ENCODE results near the gene OSMR. TPM values are rescaled to one million over a fixed set of nuclear protein-coding genes. Genes with fewer than 3 reads are reported as not detected.

Gene OSMR
- total and polyA plus RNA-seq, 5 experiments from 2014 or later: 0.13 to 0.18 TPM; not detected in 3

- ATAC-seq: no peak
- no peaks in the 10 kb centered on the region for H3K4me1 Mint-ChIP-seq
- POLR2A ChIA-PET: no interaction called here
Measured at GRCh38 chr5:38888041-38888440, 42.2 kb downstream of the OSMR start.

GRCh38 chr5:38889424-38889823 lies 43.6 kb downstream of the OSMR start:
- ATAC-seq (no peak), DNase-seq (no peak)
- POLR2A ChIA-PET: no interaction called here
- H3K27me3 Mint-ChIP-seq: peaks cover 10 to 31% (median 23%) of the 10 kb centered on the region in 5 donors
- H3K9me3 Mint-ChIP-seq: peaks cover 0 to 23% (median 9%) of the 10 kb centered on the region in 9 donors
- no peak overlapping the region for H3K4me3 Mint-ChIP-seq
- H3K4me1 Mint-ChIP-seq: no peaks in the 10 kb centered on the region
- H3K27ac Mint-ChIP-seq: no peak overlapping the region
- peaks cover 0 to 7% (median 0%) of the 10 kb centered on the region in 3 donors for H3K36me3 Mint-ChIP-seq

More at GRCh38 chr5:38888041-38888440, 42.2 kb downstream of the OSMR start:
- peaks cover 0 to under 1% (median 0%) of the 10 kb centered on the region in 3 donors for H3K36me3 Mint-ChIP-seq
- H3K27me3 Mint-ChIP-seq: peaks cover 13 to 29% (median 23%) of the 10 kb centered on the region in 5 donors
- peaks cover 0 to 10% (median 2%) of the 10 kb centered on the region in 9 donors for H3K9me3 Mint-ChIP-seq
- no peak overlapping the region for H3K27ac Mint-ChIP-seq
- no peak overlapping the region for H3K4me3 Mint-ChIP-seq
- DNase-seq: no peak

GRCh38 chr5:38891563-38891962 lies 45.8 kb downstream of the OSMR start:
- no peak for ATAC-seq

GRCh38 chr5:38892363-38892762 lies 46.6 kb downstream of the OSMR start:
- ATAC-seq (no peak), DNase-seq (no peak)
- Mint-ChIP-seq H3K9me3 (peaks cover 13 to 45% (median 25%) of the 10 kb centered on the region in 9 donors), H3K4me1 (no peaks in the 10 kb centered on the region), H3K27me3 (peaks cover 14 to 31% (median 20%) of the 10 kb centered on the region in 5 donors), H3K36me3 (peaks cover 0 to 8% (median 0%) of the 10 kb centered on the region in 3 donors), H3K4me3 (no peak overlapping the region), H3K27ac (no peak overlapping the region)
- POLR2A ChIA-PET: no interaction called here

More at GRCh38 chr5:38891563-38891962, 45.8 kb downstream of the OSMR start:
- Mint-ChIP-seq H3K4me3 (no peak overlapping the region), H3K36me3 (peaks cover 0 to 8% (median 0%) of the 10 kb centered on the region in 3 donors), H3K9me3 (peaks cover 8 to 38% (median 21%) of the 10 kb centered on the region in 9 donors), H3K27ac (no peak overlapping the region), H3K4me1 (no peaks in the 10 kb centered on the region), H3K27me3 (peaks cover 14 to 31% (median 20%) of the 10 kb centered on the region in 5 donors)
- POLR2A ChIA-PET: no interaction called here
- no peak for DNase-seq

GRCh38 chr5:38896760-38897159 lies 50.9 kb downstream of the OSMR start:
- H3K36me3 Mint-ChIP-seq: peaks cover 0 to 8% (median 4%) of the 10 kb centered on the region in 3 donors
- ATAC-seq: no peak
- peaks cover 11 to 34% (median 13%) of the 10 kb centered on the region in 5 donors for H3K27me3 Mint-ChIP-seq
- no peaks in the 10 kb centered on the region for H3K4me1 Mint-ChIP-seq
- POLR2A ChIA-PET: no interaction called here
- H3K27ac Mint-ChIP-seq: no peak overlapping the region
- no peak overlapping the region for H3K4me3 Mint-ChIP-seq
- peaks cover 13 to 45% (median 29%) of the 10 kb centered on the region in 9 donors for H3K9me3 Mint-ChIP-seq
- no peak for DNase-seq

- Mint-ChIP-seq H3K27ac (no peak overlapping the region), H3K27me3 (peaks cover 10 to 48% (median 12%) of the 10 kb centered on the region in 5 donors), H3K36me3 (peaks cover 0 to 23% (median 3%) of the 10 kb centered on the region in 3 donors), H3K9me3 (peaks cover 10 to 39% (median 21%) of the 10 kb centered on the region in 9 donors), H3K4me3 (no peak overlapping the region), H3K4me1 (no peaks in the 10 kb centered on the region)
- POLR2A ChIA-PET: no interaction called here
- DNase-seq: no peak
- ATAC-seq: no peak
Measured at GRCh38 chr5:38899936-38900335, 54.1 kb downstream of the OSMR start.

- H3K36me3 Mint-ChIP-seq: peaks cover 0 to 40% (median 1%) of the 10 kb centered on the region in 3 donors
- H3K27ac Mint-ChIP-seq: no peak overlapping the region
- DNase-seq: no peak
- POLR2A ChIA-PET: no interaction called here
- H3K9me3 Mint-ChIP-seq: peaks cover 8 to 38% (median 14%) of the 10 kb centered on the region in 9 donors
- H3K4me1 Mint-ChIP-seq: no peaks in the 10 kb centered on the region
- no peak overlapping the region for H3K4me3 Mint-ChIP-seq
- H3K27me3 Mint-ChIP-seq: peaks cover 10 to 75% (median 23%) of the 10 kb centered on the region in 5 donors
- no peak for ATAC-seq
Measured at GRCh38 chr5:38905516-38905915, 59.7 kb downstream of the OSMR start.

- POLR2A ChIA-PET: no interaction called here
- Mint-ChIP-seq H3K4me3 (no peak overlapping the region), H3K27ac (no peak overlapping the region), H3K9me3 (peaks cover 8 to 38% (median 14%) of the 10 kb centered on the region in 9 donors), H3K4me1 (no peaks in the 10 kb centered on the region), H3K36me3 (peaks cover 0 to 40% (median 3%) of the 10 kb centered on the region in 3 donors), H3K27me3 (peaks cover 11 to 75% (median 27%) of the 10 kb centered on the region in 5 donors)
- DNase-seq (no peak), ATAC-seq (no peak)
Measured at GRCh38 chr5:38906503-38906902, 60.7 kb downstream of the OSMR start.

GRCh38 chr5:38911933-38912332 lies 66.1 kb downstream of the OSMR start:
- POLR2A ChIA-PET: no interaction called here
- Mint-ChIP-seq H3K4me1 (no peaks in the 10 kb centered on the region), H3K36me3 (peaks cover 0 to 20% (median 1%) of the 10 kb centered on the region in 3 donors), H3K4me3 (no peak overlapping the region), H3K9me3 (peaks cover 0 to 23% (median 12%) of the 10 kb centered on the region in 9 donors), H3K27me3 (peaks cover 12 to 51% (median 30%) of the 10 kb centered on the region in 5 donors), H3K27ac (no peak overlapping the region)
- DNase-seq: no peak
- ATAC-seq: no peak

GRCh38 chr5:38913714-38914113 lies 67.9 kb downstream of the OSMR start:
- Mint-ChIP-seq H3K4me1 (no peaks in the 10 kb centered on the region), H3K36me3 (peaks cover 0 to 16% (median 1%) of the 10 kb centered on the region in 3 donors), H3K4me3 (no peak overlapping the region), H3K27me3 (peaks cover 12 to 33% (median 28%) of the 10 kb centered on the region in 5 donors), H3K27ac (no peak overlapping the region), H3K9me3 (peaks cover 0 to 21% (median 11%) of the 10 kb centered on the region in 9 donors)
- DNase-seq: no peak
- ATAC-seq: no peak
- POLR2A ChIA-PET: no interaction called here

- Mint-ChIP-seq H3K36me3 (no peaks in the 10 kb centered on the region), H3K4me1 (no peaks in the 10 kb centered on the region), H3K4me3 (no peak overlapping the region), H3K27ac (no peak overlapping the region), H3K9me3 (no peaks in the 10 kb centered on the region), H3K27me3 (peaks cover 1 to 30% (median 7%) of the 10 kb centered on the region in 5 donors)
- no peak for DNase-seq
- POLR2A ChIA-PET: no interaction called here
- no peak for ATAC-seq
Measured at GRCh38 chr5:38916802-38917201, 71.0 kb downstream of the OSMR start.

- no peak for DNase-seq
- Mint-ChIP-seq H3K27me3 (peaks cover 15 to 51% (median 25%) of the 10 kb centered on the region in 5 donors), H3K4me3 (no peak overlapping the region), H3K9me3 (no peaks in the 10 kb centered on the region), H3K36me3 (no peaks in the 10 kb centered on the region), H3K27ac (no peak overlapping the region), H3K4me1 (no peaks in the 10 kb centered on the region)
- ATAC-seq: no peak
- POLR2A ChIA-PET: no interaction called here
Measured at GRCh38 chr5:38921174-38921573, 75.4 kb downstream of the OSMR start.

- POLR2A ChIA-PET: no interaction called here
- no peaks in the 10 kb centered on the region for H3K4me1 Mint-ChIP-seq
- ATAC-seq: peak in 1 of 2 donors; percentile 67
- no peaks in the 10 kb centered on the region for H3K36me3 Mint-ChIP-seq
- peak in 8 of 10 donors; percentile 18 to 43 (median 22) for DNase-seq
- H3K4me3 Mint-ChIP-seq: no peak overlapping the region
- H3K9me3 Mint-ChIP-seq: no peaks in the 10 kb centered on the region
- no peak overlapping the region for H3K27ac Mint-ChIP-seq
- H3K27me3 Mint-ChIP-seq: peaks cover 20 to 57% (median 32%) of the 10 kb centered on the region in 5 donors
Measured at GRCh38 chr5:38922199-38922598, 76.4 kb downstream of the OSMR start.

All from naive thymus-derived CD8-positive, alpha-beta T cell (primary cell).